ENCODE results near the gene CCDC18. TPM values are rescaled to one million over a fixed set of nuclear protein-coding genes. Genes with fewer than 3 reads are reported as not detected.
A peak's percentile ranks its signal among the peaks of the same experiment; 100 is the strongest.

CCDC18 gene
- total RNA-seq: 3.4 and 16.9 TPM in 2 replicates

DNA sequence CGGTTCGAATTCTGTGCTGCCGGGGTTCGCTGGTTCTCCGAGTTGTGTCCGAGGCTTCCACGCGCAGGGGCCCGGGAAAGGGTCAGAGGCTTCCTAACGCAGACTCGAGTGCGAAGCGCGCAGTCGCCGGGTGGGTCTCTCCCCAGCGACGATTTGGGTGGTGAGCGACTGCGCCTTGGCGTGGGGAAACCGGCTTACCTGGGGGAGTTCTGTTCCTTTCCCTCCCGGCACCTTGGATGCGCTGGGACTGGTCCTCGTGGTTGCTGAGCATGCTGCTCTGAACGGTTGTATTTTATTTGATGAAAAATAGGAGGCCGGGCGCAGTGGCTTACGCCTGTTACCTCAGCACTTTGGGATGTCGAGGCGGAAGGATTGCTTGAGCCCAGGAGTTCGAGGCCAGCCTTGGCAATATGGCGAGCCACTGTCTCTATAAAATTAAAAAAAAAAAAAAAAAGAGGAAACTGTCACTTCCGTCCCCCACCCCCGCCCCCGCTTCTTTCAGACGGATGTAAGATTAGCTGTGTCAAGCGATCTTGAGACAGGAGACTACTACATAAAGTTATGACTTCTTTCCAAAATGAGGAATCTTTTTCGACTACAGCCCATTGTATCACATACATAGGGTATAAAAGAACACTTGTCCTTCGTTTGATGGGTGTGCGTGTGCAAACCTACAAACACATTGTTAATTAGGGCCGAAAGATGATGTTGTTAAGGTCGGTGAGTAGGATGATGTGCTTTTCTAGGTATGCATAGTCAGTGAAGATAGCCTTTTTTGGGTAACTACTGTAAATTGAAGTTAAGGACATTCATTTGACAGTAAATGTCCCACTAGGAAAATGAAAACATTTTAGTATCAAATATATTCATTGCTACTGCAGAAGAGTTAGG lies at the start of gene CCDC18:
Gene CCDC18, plus strand, starts transcription at position 2 of the 891 bp plus-strand sequence. CDS start 2,638 bp downstream, outside the sequence.
- H3K27me3 ChIP-seq (ENCODE audit: control insufficient read depth, insufficient read depth, low read length): no peaks in the 10 kb centered on the region
- peak within 1 kb of the TSS; percentile 64 for H3K4me3 ChIP-seq (ENCODE audit: low read depth, low read length)
- TF ChIP-seq, protein P1, sequence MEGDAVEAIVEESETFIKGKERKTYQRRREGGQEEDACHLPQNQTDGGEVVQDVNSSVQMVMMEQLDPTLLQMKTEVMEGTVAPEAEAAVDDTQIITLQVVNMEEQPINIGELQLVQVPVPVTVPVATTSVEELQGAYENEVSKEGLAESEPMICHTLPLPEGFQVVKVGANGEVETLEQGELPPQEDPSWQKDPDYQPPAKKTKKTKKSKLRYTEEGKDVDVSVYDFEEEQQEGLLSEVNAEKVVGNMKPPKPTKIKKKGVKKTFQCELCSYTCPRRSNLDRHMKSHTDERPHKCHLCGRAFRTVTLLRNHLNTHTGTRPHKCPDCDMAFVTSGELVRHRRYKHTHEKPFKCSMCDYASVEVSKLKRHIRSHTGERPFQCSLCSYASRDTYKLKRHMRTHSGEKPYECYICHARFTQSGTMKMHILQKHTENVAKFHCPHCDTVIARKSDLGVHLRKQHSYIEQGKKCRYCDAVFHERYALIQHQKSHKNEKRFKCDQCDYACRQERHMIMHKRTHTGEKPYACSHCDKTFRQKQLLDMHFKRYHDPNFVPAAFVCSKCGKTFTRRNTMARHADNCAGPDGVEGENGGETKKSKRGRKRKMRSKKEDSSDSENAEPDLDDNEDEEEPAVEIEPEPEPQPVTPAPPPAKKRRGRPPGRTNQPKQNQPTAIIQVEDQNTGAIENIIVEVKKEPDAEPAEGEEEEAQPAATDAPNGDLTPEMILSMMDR (IDR thresholded peaks at IDR 0.05; ENCODE audit: insufficient read depth, low read length, poor library complexity, severe bottlenecking): no peak
- no peak for DNase-seq (ENCODE audit: low read depth)
- H3K36me3 ChIP-seq (ENCODE audit: control insufficient read depth, insufficient read depth, low read length): no peaks in the 10 kb centered on the region

GRCh38 chr1:93132638-93133037 lies 47.9 kb upstream of the CCDC18 start:
- no peaks in the 10 kb centered on the region for H3K36me3 ChIP-seq (ENCODE audit: control insufficient read depth, insufficient read depth, low read length)
- no peak overlapping the region for H3K4me3 ChIP-seq (ENCODE audit: low read depth, low read length)
- DNase-seq (ENCODE audit: low read depth): no peak
- H3K27me3 ChIP-seq (ENCODE audit: control insufficient read depth, insufficient read depth, low read length): no peaks in the 10 kb centered on the region
- TF ChIP-seq, protein P1 (IDR thresholded peaks at IDR 0.05; ENCODE audit: insufficient read depth, low read length, poor library complexity, severe bottlenecking): no peak

DNA sequence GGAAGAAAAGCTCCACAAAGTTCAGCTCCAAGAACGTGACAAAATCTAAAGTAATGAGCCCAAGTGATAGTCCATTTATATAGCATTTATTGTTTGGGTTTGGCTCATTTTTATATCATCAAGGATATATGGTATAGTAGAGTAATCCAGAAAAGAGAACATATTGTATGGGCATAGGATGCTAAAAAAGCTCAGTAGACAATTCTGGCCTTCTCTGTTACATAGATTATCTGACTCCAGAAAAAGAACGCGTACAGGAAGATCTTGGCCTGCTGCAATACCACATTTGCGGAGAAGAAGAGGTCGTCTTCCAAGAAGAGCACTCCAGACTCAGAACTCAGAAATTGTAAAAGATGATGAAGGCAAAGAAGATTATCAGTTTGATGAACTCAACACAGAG lies 44.1 kb upstream of the CCDC18 start:
- DNase-seq (ENCODE audit: low read depth): no peak
- no peaks in the 10 kb centered on the region for H3K36me3 ChIP-seq (ENCODE audit: control insufficient read depth, insufficient read depth, low read length)
- TF ChIP-seq, protein P1 (IDR thresholded peaks at IDR 0.05; ENCODE audit: insufficient read depth, low read length, poor library complexity, severe bottlenecking): no peak
- H3K4me3 ChIP-seq (ENCODE audit: low read depth, low read length): no peak overlapping the region
- H3K27me3 ChIP-seq (ENCODE audit: control insufficient read depth, insufficient read depth, low read length): no peaks in the 10 kb centered on the region

GRCh38 chr1:93137604-93138292 lies 42.8 kb upstream of the CCDC18 start:
- Histone ChIP-seq H3K27me3 (ENCODE audit: control insufficient read depth, insufficient read depth, low read length) (no peaks in the 10 kb centered on the region), H3K4me3 (ENCODE audit: low read depth, low read length) (no peak overlapping the region), H3K36me3 (ENCODE audit: control insufficient read depth, insufficient read depth, low read length) (no peaks in the 10 kb centered on the region)
- DNase-seq (ENCODE audit: low read depth): no peak
- TF ChIP-seq, protein P1 (IDR thresholded peaks at IDR 0.05; ENCODE audit: insufficient read depth, low read length, poor library complexity, severe bottlenecking): no peak

- Histone ChIP-seq H3K27me3 (ENCODE audit: control insufficient read depth, insufficient read depth, low read length) (no peaks in the 10 kb centered on the region), H3K36me3 (ENCODE audit: control insufficient read depth, insufficient read depth, low read length) (no peaks in the 10 kb centered on the region), H3K4me3 (ENCODE audit: low read depth, low read length) (no peak overlapping the region)
- DNase-seq (ENCODE audit: low read depth): no peak
- TF ChIP-seq, protein P1 (IDR thresholded peaks at IDR 0.05; ENCODE audit: insufficient read depth, low read length, poor library complexity, severe bottlenecking): no peak
Measured at GRCh38 chr1:93140106-93140505, 40.4 kb upstream of the CCDC18 start.
